CD4-positive, alpha-beta T cell treated with Interferon alpha-2 for 1 hour (primary cell): ENCODE results near the gene GOLGA8M.
"Not testable (repeated sequence)": the region's sequence is repeated elsewhere in the genome, so short reads cannot be mapped to it uniquely, and the experiment has no call there.

ENCODE experiments used
- DNase-seq, 2 donors: peaks; one replicate each; pipeline ENCODE4 v3.0.0-alpha.2; 2020 to 2022

The GOLGA8M gene

DNA sequence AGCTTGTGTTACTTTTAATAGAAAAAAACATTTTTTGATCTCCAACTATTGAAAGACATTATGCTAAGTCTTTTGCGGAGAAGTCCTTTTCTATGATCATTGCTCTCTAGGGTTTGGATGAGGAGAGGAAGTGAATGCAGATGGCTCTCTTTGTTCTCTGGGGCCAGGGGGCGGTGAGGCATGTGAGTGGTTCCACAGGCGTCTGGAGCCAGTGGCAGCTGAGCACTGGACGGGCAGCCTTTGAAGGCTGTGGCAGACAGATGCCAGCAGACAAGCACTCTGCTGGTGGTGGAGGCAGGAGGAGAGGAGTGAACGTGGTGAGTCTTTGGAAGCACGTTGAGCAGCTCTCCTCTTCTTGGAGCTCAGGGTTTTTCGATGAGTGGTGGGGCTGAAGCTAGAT, 51.5 kb downstream of the GOLGA8M start:
- DNase-seq = not testable (repeated sequence)

DNA sequence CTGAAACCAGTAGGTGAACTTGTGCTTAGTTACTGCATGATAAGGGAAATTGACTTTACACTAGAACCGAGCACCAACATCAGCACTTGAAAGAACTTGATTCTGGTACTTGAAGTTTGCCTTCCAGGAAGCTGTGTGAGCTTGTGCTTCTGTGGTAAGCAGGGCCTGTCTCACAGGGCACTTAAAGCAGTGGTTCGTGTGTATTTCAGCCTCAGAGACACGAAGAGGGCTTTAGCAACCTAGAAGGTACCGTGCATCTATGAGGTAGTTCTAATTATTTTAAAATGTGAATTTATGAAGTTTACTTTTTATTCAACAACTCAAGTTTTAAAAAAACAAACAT, 56.2 kb downstream of the GOLGA8M start:
- not testable (repeated sequence) for DNase-seq

DNA sequence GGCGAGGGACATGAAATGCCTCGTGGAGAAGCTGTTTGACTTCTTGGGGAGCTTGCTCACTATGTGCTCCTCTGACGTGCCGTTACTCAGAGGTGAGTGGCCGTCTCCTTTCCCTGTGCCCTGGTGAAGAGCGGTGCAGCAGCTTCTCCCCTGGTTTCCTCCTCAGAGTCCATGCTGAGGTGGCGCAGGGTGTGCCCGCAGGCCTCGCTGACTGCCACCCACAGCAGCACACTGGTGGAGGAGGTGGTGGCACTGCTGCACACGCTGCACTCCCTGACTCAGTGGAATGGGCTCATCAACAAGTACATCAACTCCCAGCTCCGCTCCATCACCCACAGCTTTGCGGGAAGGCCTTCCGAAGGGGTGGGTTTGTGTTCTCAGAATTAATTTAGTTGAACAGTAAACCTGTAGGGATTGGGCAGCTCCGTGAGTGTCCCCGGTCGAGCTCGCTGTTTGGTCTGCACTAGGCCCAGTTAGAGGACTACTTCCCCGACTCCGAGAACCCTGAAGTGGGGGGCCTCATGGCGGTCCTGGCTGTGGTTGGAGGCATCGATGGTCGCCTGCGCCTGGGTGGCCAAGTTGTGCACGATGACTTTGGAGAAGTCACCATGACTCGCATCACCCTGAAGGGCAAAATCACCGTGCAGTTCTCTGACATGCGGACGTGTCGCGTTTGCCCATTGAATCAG, 56.7 kb downstream of the GOLGA8M start:
- not testable (repeated sequence) for DNase-seq

DNA sequence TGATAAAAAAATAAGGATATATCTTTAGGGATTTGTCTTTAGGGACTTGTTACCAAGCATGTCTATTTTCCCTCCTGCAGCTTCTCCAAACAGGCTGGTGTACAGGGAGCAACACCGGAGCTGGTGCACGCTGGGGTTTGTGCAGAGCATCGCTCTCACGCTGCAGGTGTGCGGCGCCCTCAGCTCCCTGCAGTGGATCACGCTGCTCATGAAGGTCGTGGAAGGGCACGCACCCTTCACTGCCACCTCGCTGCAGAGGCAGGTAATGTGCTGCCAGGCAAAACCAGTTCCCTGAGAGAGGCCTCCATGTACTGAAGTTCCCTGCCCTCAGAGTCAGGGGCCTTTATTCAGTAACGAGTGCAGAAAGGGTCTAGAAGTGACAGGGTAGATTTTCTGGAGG, 58.0 kb downstream of the GOLGA8M start:
- DNase-seq = not testable (repeated sequence)

DNA sequence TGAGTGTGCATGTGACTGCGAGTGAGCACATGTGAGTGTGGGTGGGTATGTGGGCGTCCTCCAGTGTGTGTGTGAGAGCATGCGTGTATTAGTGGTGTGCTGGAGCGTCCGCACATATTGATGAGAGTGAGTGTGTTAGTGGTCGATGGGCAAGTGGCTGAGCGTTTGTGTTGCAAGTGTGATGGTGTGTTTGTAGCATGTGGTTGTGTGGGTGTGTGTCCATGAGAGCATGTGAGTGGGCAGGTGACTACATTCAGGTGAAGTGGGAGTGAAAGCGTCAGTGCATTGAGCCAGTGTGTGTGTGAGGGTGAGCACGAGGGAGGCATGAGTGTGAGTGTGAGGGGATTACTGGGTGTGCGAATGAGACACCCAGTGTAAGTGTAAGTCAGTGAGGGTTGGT, 59.7 kb downstream of the GOLGA8M start:
- DNase-seq = not testable (repeated sequence)
